ENCODE data around the gene ACTN4. TPM values are rescaled to one million over a fixed set of nuclear protein-coding genes. Genes with fewer than 3 reads are reported as not detected.

Gene ACTN4
- total RNA-seq, 1 experiment from 2014 or later = 506 TPM

- Mint-ChIP-seq H3K4me3 (no peak overlapping the region), H3K27me3 (ENCODE audit: low read depth) (no peaks in the 10 kb centered on the region), H3K4me1 (peaks cover 66% of the 10 kb centered on the region), H3K27ac (peak overlapping the region; percentile 91), H3K9me3 (no peaks in the 10 kb centered on the region), H3K36me3 (peaks cover 20% of the 10 kb centered on the region)
- DNase-seq (ENCODE audit: low spot score) (no peak), ATAC-seq (no peak)
- POLR2A ChIA-PET = interaction anchor here (1.1 kb wide), 1 partner anchor 10 kb away, joined by 6 read pairs; no protein-coding TSS in a partner anchor
- TF ChIP-seq ZSCAN18 (CRISPR knock-in tag; IDR thresholded peaks at IDR 0.05) (no peak), NFATC4 (CRISPR knock-in tag; IDR thresholded peaks at IDR 0.05) (no peak), CREM (CRISPR knock-in tag; IDR thresholded peaks at IDR 0.05) (no peak), ZNF317 (CRISPR knock-in tag; IDR thresholded peaks at IDR 0.05; ENCODE audit: borderline replicate concordance, low read depth) (no peak)
- CTCF ChIA-PET = interaction anchor here (1.0 kb wide), 1 partner anchor 60 kb away, joined by 3 read pairs; no protein-coding TSS in a partner anchor
These were observed 49.2 kb downstream of the ACTN4 start for GRCh38 chr19:38696729-38697055.

- H3K27ac Mint-ChIP-seq = peak overlapping the region; percentile 91
- no peak overlapping the region for H3K4me3 Mint-ChIP-seq
- no peak for ATAC-seq
- H3K4me1 Mint-ChIP-seq = peaks cover 61% of the 10 kb centered on the region
- no peak for DNase-seq (ENCODE audit: low spot score)
- H3K36me3 Mint-ChIP-seq = peaks cover 20% of the 10 kb centered on the region
- ChIA-PET CTCF (interaction anchor here (0.5 kb wide), 1 partner anchor 84 kb away, joined by 3 read pairs; no protein-coding TSS in a partner anchor), POLR2A (no interaction called here)
- H3K27me3 Mint-ChIP-seq (ENCODE audit: low read depth) = no peaks in the 10 kb centered on the region
- H3K9me3 Mint-ChIP-seq = no peaks in the 10 kb centered on the region
- TF ChIP-seq ZNF425 (CRISPR knock-in tag; conservative IDR thresholded peaks at IDR 0.05) (no peak), SP1 (CRISPR knock-in tag; conservative IDR thresholded peaks at IDR 0.05) (no peak), FOXP1 (CRISPR knock-in tag; IDR thresholded peaks at IDR 0.05; ENCODE audit: borderline replicate concordance) (no peak), EMX1 (CRISPR knock-in tag; IDR thresholded peaks at IDR 0.05) (no peak), CDX4 (CRISPR knock-in tag; IDR thresholded peaks at IDR 0.05; ENCODE audit: borderline replicate concordance) (no peak), ZNF219 (CRISPR knock-in tag; IDR thresholded peaks at IDR 0.05; ENCODE audit: borderline replicate concordance) (no peak), SOX15 (CRISPR knock-in tag; IDR thresholded peaks at IDR 0.05) (no peak), ZNF532 (CRISPR knock-in tag; IDR thresholded peaks at IDR 0.05; ENCODE audit: borderline replicate concordance) (no peak), FOXP4 (CRISPR knock-in tag; IDR thresholded peaks at IDR 0.05) (no peak), ZBTB43 (CRISPR knock-in tag; IDR thresholded peaks at IDR 0.05) (no peak), MLX (CRISPR knock-in tag; IDR thresholded peaks at IDR 0.05) (no peak), FOXK1 (CRISPR knock-in tag; IDR thresholded peaks at IDR 0.05) (no peak), JUN (CRISPR knock-in tag; IDR thresholded peaks at IDR 0.05) (no peak), ARID4B (CRISPR knock-in tag; IDR thresholded peaks at IDR 0.05; ENCODE audit: borderline replicate concordance) (no peak)
These were observed 49.7 kb downstream of the ACTN4 start for GRCh38 chr19:38697197-38697596.
